H9 (cell line): ENCODE data around the gene OLIG2. TPM values are rescaled to one million over a fixed set of nuclear protein-coding genes. Genes with fewer than 3 reads are reported as not detected.

Source experiments
- DNase-seq: peaks from one replicate; pipeline ENCODE4 v3.0.0-alpha.2; 2017
- H2AFZ ChIP-seq: one replicate; pipeline ENCODE4 v1.6.1; 2013; ENCODE audit warnings: mild to moderate bottlenecking, low read length, control low read depth, moderate library complexity
- H2AK5ac ChIP-seq: 2 replicates; pipeline ENCODE4 v1.6.1; 2013; ENCODE audit warnings: low read length, control low read depth, mixed read lengths; ENCODE audit not compliant: insufficient read length
- H2BK120ac ChIP-seq: one replicate; pipeline ENCODE4 v1.6.1; 2013; ENCODE audit warnings: low read depth, mild to moderate bottlenecking, low read length, control low read depth, inconsistent platforms; ENCODE audit not compliant: poor library complexity, severe bottlenecking
- H2BK12ac ChIP-seq: 2 replicates; pipeline ENCODE4 v1.6.1; 2013; ENCODE audit warnings: low read length, control low read depth, mixed read lengths, low read depth; ENCODE audit not compliant: insufficient read length
- H2BK15ac ChIP-seq: 2 replicates; pipeline ENCODE4 v1.6.1; 2013; ENCODE audit warnings: low read depth, low read length, control low read depth
- H2BK20ac ChIP-seq: one replicate; pipeline ENCODE4 v1.6.1; 2013; ENCODE audit warnings: low read depth, mild to moderate bottlenecking, low read length, control low read depth, inconsistent platforms; ENCODE audit not compliant: poor library complexity, severe bottlenecking
- H2BK5ac ChIP-seq: 2 replicates; pipeline ENCODE4 v1.6.1; 2013; ENCODE audit warnings: low read length, control low read depth, mixed read lengths; ENCODE audit not compliant: insufficient read length
- H3K14ac ChIP-seq: 2 replicates; pipeline ENCODE4 v1.6.1; 2013; ENCODE audit warnings: low read length, control low read depth; ENCODE audit not compliant: insufficient read depth
- H3K18ac ChIP-seq: 2 replicates; pipeline ENCODE4 v1.6.1; 2013; ENCODE audit warnings: low read depth, mild to moderate bottlenecking, mixed read lengths, low read length, control low read depth; ENCODE audit not compliant: insufficient read length
- H3K23ac ChIP-seq: 2 replicates; pipeline ENCODE4 v1.6.1; 2013; ENCODE audit warnings: low read length, control low read depth, mixed read lengths, low read depth; ENCODE audit not compliant: insufficient read length
- H3K23me2 ChIP-seq: 2 replicates; pipeline ENCODE4 v1.6.1; 2013; ENCODE audit warnings: low read depth, mild to moderate bottlenecking, mixed read lengths, low read length, control low read depth; ENCODE audit not compliant: insufficient read length, poor library complexity, severe bottlenecking
- H3K27ac ChIP-seq: 2 replicates; pipeline ENCODE4 v1.5.1; 2013; ENCODE audit warnings: low read length, control low read depth, mixed read lengths, low read depth; ENCODE audit not compliant: insufficient read length
- H3K27me3 ChIP-seq: 2 replicates; pipeline ENCODE4 v1.6.1; 2013; ENCODE audit warnings: low read length, control low read depth, inconsistent platforms; ENCODE audit not compliant: insufficient read depth
- H3K4ac ChIP-seq: 2 replicates; pipeline ENCODE4 v1.6.1; 2013; ENCODE audit warnings: low read depth, mild to moderate bottlenecking, control low read depth, inconsistent platforms, low read length, moderate library complexity
- H3K4me1 ChIP-seq: 2 replicates; pipeline ENCODE4 v1.6.1; 2013; ENCODE audit warnings: low read length, control low read depth, inconsistent platforms; ENCODE audit not compliant: insufficient read depth
- H3K4me2 ChIP-seq: 2 replicates; pipeline ENCODE4 v1.6.1; 2013; ENCODE audit warnings: low read length, control low read depth, mixed read lengths; ENCODE audit not compliant: insufficient read length, insufficient read depth
- H3K56ac ChIP-seq: 2 replicates; pipeline ENCODE4 v1.6.1; 2013; ENCODE audit warnings: low read depth, mild to moderate bottlenecking, mixed read lengths, low read length, control low read depth; ENCODE audit not compliant: insufficient read length
- H3K79me1 ChIP-seq: 2 replicates; pipeline ENCODE4 v1.6.1; 2013; ENCODE audit warnings: low read depth, mild to moderate bottlenecking, moderate library complexity, low read length, control low read depth, inconsistent platforms; ENCODE audit not compliant: insufficient read depth, poor library complexity, severe bottlenecking
- H3K79me2 ChIP-seq: 2 replicates; pipeline ENCODE4 v1.6.1; 2013; ENCODE audit warnings: low read length, control low read depth, inconsistent platforms; ENCODE audit not compliant: insufficient read depth
- H3K9ac ChIP-seq: 2 replicates; pipeline ENCODE4 v1.6.1; 2013; ENCODE audit warnings: low read length, control low read depth, mixed read lengths; ENCODE audit not compliant: insufficient read length; ENCODE audit errors: extremely low read depth
- H3K9me3 ChIP-seq: one replicate; pipeline ENCODE4 v1.6.1; 2013; ENCODE audit warnings: low read depth, low read length, inconsistent platforms; ENCODE audit not compliant: control insufficient read depth
- H3T11ph ChIP-seq: one replicate; pipeline ENCODE4 v1.6.1; 2013; ENCODE audit warnings: mild to moderate bottlenecking, low read length, control low read depth, inconsistent platforms
- H4K20me1 ChIP-seq: one replicate; pipeline ENCODE4 v1.6.1; 2013; ENCODE audit not compliant: control insufficient read depth, insufficient read length, insufficient read depth
- H4K5ac ChIP-seq: 2 replicates; pipeline ENCODE4 v1.6.1; 2013; ENCODE audit warnings: low read depth, mild to moderate bottlenecking, mixed read lengths, low read length, control low read depth; ENCODE audit not compliant: insufficient read length
- H4K8ac ChIP-seq: replicated peaks from 2 replicates; pipeline ENCODE4 v1.6.1; 2013; ENCODE audit warnings: low read length, control low read depth, mixed read lengths, low read depth; ENCODE audit not compliant: insufficient read length
- H4K91ac ChIP-seq: 2 replicates; pipeline ENCODE4 v1.6.1; 2013; ENCODE audit warnings: low read depth, mild to moderate bottlenecking, moderate library complexity, mixed read lengths, low read length, control low read depth; ENCODE audit not compliant: insufficient read length
- H3K27ac Mint-ChIP-seq, 3 experiments: 2 replicates in 2 of 3; 3 replicates in 1 of 3; pipeline ENCODE4 v1.8.0; 2020 to 2021; ENCODE audit warnings: mixed read lengths in 3 of 3, mild to moderate bottlenecking in 1 of 3, moderate library complexity in 1 of 3
- H3K27me3 Mint-ChIP-seq: 2 replicates; pipeline ENCODE4 v1.8.0; 2021; ENCODE audit warnings: low read depth, mild to moderate bottlenecking, moderate library complexity, mixed read lengths
- H3K36me3 Mint-ChIP-seq, 3 experiments: 2 replicates in 2 of 3; 3 replicates in 1 of 3; pipeline ENCODE4 v1.8.0; 2020 to 2021; ENCODE audit warnings: low read depth in 3 of 3, mixed read lengths in 3 of 3; ENCODE audit not compliant: insufficient read depth in 1 of 3
- H3K4me1 Mint-ChIP-seq, 2 experiments: 2 replicates each; pipeline ENCODE4 v1.8.0; 2020; ENCODE audit warnings: mixed read lengths in 2 of 2
- H3K4me3 Mint-ChIP-seq, 2 experiments: 2 replicates in 1 of 2; 3 replicates in 1 of 2; pipeline ENCODE4 v1.8.0; 2020 to 2021; ENCODE audit warnings: mild to moderate bottlenecking in 2 of 2, mixed read lengths in 2 of 2, moderate library complexity in 1 of 2
- H3K9me3 Mint-ChIP-seq, 2 experiments: 2 replicates in 1 of 2; 3 replicates in 1 of 2; pipeline ENCODE4 v1.8.0; 2020; ENCODE audit warnings: mild to moderate bottlenecking in 2 of 2, mixed read lengths in 2 of 2, moderate library complexity in 1 of 2
- WGBS: extraction: QIAGEN DNeasy Blood & Tissue Kit; methylation state at CpG from one replicate; pipeline ENCODE4 v1.1.7; 2013; ENCODE audit warnings: missing lambda C conversion rate, low lambda C conversion rate, mixed read lengths; ENCODE audit not compliant: insufficient read length; ENCODE audit errors: extremely low coverage; 5-methylcytosine and 5-hydroxymethylcytosine counted together
- total RNA-seq: library from RNA; stranded (reverse); gene quantifications from 2 replicates; pipeline ENCODE4 v1.2.1, GENCODE V29; 2021
- TF ChIP-seq, protein P1 (sequence below): fragments of 200-600 bp; sonication (generic); conservative IDR thresholded peaks from 3 replicates; pipeline ENCODE4 v1.8.0; 2021; ENCODE audit warnings: antibody characterized with exemption, mild to moderate bottlenecking

OLIG2 gene
- total RNA-seq, 1 experiment from 2014 or later: 1.4 TPM

DNA sequence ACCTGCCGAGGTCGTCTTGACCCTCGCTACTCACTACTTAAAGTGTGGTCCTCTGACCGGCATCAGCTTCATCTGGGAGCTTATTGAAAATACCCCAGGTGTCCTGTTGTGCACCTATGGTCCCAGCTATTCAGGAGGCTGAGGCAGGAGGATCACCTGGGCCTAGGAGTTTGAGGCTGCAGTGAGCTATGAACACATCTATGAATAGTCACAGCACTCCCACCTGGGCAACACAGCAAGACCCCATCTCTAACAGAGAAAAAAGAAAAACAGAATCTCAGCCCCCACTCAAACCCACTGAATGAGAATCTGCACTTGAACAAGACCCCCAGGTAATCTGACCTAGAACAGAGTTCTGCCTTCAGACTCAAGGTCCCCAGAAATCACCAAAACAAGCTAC lies 35.5 kb downstream of the OLIG2 start:
- H4K8ac ChIP-seq: no peak overlapping the region
- H2AK5ac ChIP-seq: no peak overlapping the region
- no peaks in the 10 kb centered on the region for H3K79me1 ChIP-seq
- no peak overlapping the region for H3K27ac Mint-ChIP-seq
- no CpG with 5 or more reads among the region's 4 CpGs for WGBS
- TF ChIP-seq, protein P1, sequence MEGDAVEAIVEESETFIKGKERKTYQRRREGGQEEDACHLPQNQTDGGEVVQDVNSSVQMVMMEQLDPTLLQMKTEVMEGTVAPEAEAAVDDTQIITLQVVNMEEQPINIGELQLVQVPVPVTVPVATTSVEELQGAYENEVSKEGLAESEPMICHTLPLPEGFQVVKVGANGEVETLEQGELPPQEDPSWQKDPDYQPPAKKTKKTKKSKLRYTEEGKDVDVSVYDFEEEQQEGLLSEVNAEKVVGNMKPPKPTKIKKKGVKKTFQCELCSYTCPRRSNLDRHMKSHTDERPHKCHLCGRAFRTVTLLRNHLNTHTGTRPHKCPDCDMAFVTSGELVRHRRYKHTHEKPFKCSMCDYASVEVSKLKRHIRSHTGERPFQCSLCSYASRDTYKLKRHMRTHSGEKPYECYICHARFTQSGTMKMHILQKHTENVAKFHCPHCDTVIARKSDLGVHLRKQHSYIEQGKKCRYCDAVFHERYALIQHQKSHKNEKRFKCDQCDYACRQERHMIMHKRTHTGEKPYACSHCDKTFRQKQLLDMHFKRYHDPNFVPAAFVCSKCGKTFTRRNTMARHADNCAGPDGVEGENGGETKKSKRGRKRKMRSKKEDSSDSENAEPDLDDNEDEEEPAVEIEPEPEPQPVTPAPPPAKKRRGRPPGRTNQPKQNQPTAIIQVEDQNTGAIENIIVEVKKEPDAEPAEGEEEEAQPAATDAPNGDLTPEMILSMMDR: no peak
- H4K20me1 ChIP-seq: no peaks in the 10 kb centered on the region
- H2BK12ac ChIP-seq: no peak overlapping the region
- H3K27me3 ChIP-seq: peaks cover 9% of the 10 kb centered on the region
- no peak overlapping the region for H4K5ac ChIP-seq
- peaks cover 83% of the 10 kb centered on the region for H3K27me3 Mint-ChIP-seq
- H2BK15ac ChIP-seq: no peak overlapping the region
- DNase-seq: no peak
- H3K4me1 Mint-ChIP-seq: peaks cover 10 to 11% of the 10 kb centered on the region in 2 experiments
- H3K4me1 ChIP-seq: no peaks in the 10 kb centered on the region; the same call in 1 of the 2 replicates
- H3K14ac ChIP-seq: no peak overlapping the region
- H3K23ac ChIP-seq: no peak overlapping the region
- H2AFZ ChIP-seq: no peak overlapping the region
- no peak overlapping the region for H3K18ac ChIP-seq
- no peak overlapping the region for H2BK5ac ChIP-seq
- H3K79me2 ChIP-seq: no peaks in the 10 kb centered on the region
- H3K4ac ChIP-seq: no peak overlapping the region
- no peak overlapping the region for H3T11ph ChIP-seq
- no peak overlapping the region for H3K27ac ChIP-seq
- H3K9me3 Mint-ChIP-seq: no peaks in the 10 kb centered on the region
- no peak overlapping the region for H3K4me2 ChIP-seq
- H4K91ac ChIP-seq: no peak overlapping the region
- no peak overlapping the region for H3K4me3 Mint-ChIP-seq
- no peak overlapping the region for H2BK120ac ChIP-seq
- no peak overlapping the region for H2BK20ac ChIP-seq
- H3K23me2 ChIP-seq: no peaks in the 10 kb centered on the region
- no peak overlapping the region for H3K9ac ChIP-seq
- H3K56ac ChIP-seq: no peak overlapping the region
- no peaks in the 10 kb centered on the region; a peak in 1 of 7 replicates for H3K36me3 Mint-ChIP-seq
- no peaks in the 10 kb centered on the region for H3K9me3 ChIP-seq
